Smooth muscle cell (in vitro differentiated cells): Measurements from ENCODE around the gene ACTN4. TPM values are rescaled to one million over a fixed set of nuclear protein-coding genes. Genes with fewer than 3 reads are reported as not detected.

Experiments used
- DNase-seq: peaks from one replicate; lab custom pipeline; 2025; ENCODE audit not compliant: unreplicated experiment; lab: John Stamatoyannopoulos, UW
- H2AFZ ChIP-seq: fragments of 200-600 bp; sonication (generic); 2 replicates; pipeline ENCODE4 v1.6.0; 2016; ENCODE audit warnings: antibody characterized with exemption, low read depth, mild to moderate bottlenecking
- H3F3A ChIP-seq: fragments of 200-600 bp; sonication (generic); 2 replicates; pipeline ENCODE4 v1.6.0; 2017; ENCODE audit warnings: antibody characterized with exemption, low read depth
- H3K27ac ChIP-seq: fragments of 200-600 bp; sonication (generic); 2 replicates; pipeline ENCODE4 v1.5.1; 2016; ENCODE audit warnings: low read depth, mild to moderate bottlenecking
- H3K27me3 ChIP-seq: fragments of 200-600 bp; sonication (generic); 2 replicates; pipeline ENCODE4 v1.6.1; 2016; ENCODE audit warnings: low read depth, mild to moderate bottlenecking
- H3K36me3 ChIP-seq: fragments of 200-600 bp; sonication (generic); 2 replicates; pipeline ENCODE4 v1.5.1; 2016; ENCODE audit warnings: low read depth
- H3K4me1 ChIP-seq: fragments of 200-600 bp; sonication (generic); 2 replicates; pipeline ENCODE4 v1.5.1; 2016; ENCODE audit warnings: low read depth
- H3K4me2 ChIP-seq: fragments of 200-600 bp; sonication (generic); 2 replicates; pipeline ENCODE4 v1.6.0; 2016; ENCODE audit warnings: mild to moderate bottlenecking
- H3K4me3 ChIP-seq: fragments of 200-600 bp; sonication (generic); 2 replicates; pipeline ENCODE4 v1.5.1; 2016; ENCODE audit warnings: mild to moderate bottlenecking
- H3K79me2 ChIP-seq: fragments of 200-600 bp; sonication (generic); 2 replicates; pipeline ENCODE4 v1.6.0; 2016; ENCODE audit warnings: low read depth, mild to moderate bottlenecking
- H3K9ac ChIP-seq: fragments of 200-600 bp; sonication (generic); 2 replicates; pipeline ENCODE4 v1.6.0; 2016; ENCODE audit warnings: low read depth
- H3K9me3 ChIP-seq: fragments of 200-600 bp; sonication (generic); replicated peaks from 2 replicates; pipeline ENCODE4 v1.5.1; 2016; ENCODE audit warnings: low read depth
- H4K20me1 ChIP-seq: fragments of 200-600 bp; sonication (generic); 2 replicates; pipeline ENCODE4 v1.6.0; 2016; ENCODE audit warnings: low read depth
- WGBS: methylation state at CpG from one replicate; pipeline ENCODE4 v1.1.7; 2016; ENCODE audit warnings: low lambda C conversion rate; 5-methylcytosine and 5-hydroxymethylcytosine counted together
- polyA plus RNA-seq: library from polyadenylated mRNA; unstranded; fragments of >200 nt; fragmentation: Nextera tagmentation; extraction: Ambion mirVana; gene quantifications from 2 replicates; pipeline ENCODE4 v1.2.1, GENCODE V29; 2016
- total RNA-seq: library from RNA; depleted of rRNA; stranded (reverse); fragments of >200 nt; gene quantifications from 2 replicates; pipeline ENCODE4 v1.2.3, GENCODE V29; 2014
- TF ChIP-seq, protein P1 (sequence below): fragments of 200-600 bp; sonication (generic); IDR thresholded peaks from 2 replicates; pipeline ENCODE4 v1.5.1; 2017; ENCODE audit warnings: borderline replicate concordance, mild to moderate bottlenecking, antibody characterized with exemption; ENCODE audit not compliant: insufficient read depth, poor library complexity, severe bottlenecking

ACTN4 gene
- total and polyA plus RNA-seq, 2 experiments from 2014 or later: 53.8 to 311 TPM

DNA sequence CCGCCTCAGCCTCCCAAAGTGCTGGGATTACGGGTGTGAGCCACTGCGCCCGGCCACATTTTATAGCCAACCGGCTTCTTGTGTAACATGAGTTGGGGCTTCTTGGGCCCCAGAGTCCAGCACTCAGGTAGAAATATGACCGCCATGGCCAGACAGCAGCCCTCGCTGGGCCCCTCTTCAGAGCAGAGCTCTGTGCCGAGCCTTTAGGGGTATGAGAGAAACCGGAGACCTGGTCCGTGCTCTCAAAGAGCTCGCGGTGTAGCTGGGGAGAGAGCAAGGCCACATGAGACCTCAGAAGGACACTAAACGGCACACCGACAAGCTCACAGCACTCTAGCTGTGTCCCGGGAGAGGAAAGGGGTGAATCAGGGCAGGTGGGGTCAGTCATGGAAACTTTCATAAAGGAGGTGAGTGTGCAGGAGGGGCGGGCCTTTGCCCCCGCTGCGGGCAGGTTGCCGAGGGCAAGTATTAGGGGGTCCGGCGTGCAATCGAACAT lies 15.8 kb downstream of the ACTN4 start:
- H4K20me1 ChIP-seq: peaks cover 43% of the 10 kb centered on the region
- H3K27me3 ChIP-seq: no peaks in the 10 kb centered on the region
- TF ChIP-seq, protein P1, sequence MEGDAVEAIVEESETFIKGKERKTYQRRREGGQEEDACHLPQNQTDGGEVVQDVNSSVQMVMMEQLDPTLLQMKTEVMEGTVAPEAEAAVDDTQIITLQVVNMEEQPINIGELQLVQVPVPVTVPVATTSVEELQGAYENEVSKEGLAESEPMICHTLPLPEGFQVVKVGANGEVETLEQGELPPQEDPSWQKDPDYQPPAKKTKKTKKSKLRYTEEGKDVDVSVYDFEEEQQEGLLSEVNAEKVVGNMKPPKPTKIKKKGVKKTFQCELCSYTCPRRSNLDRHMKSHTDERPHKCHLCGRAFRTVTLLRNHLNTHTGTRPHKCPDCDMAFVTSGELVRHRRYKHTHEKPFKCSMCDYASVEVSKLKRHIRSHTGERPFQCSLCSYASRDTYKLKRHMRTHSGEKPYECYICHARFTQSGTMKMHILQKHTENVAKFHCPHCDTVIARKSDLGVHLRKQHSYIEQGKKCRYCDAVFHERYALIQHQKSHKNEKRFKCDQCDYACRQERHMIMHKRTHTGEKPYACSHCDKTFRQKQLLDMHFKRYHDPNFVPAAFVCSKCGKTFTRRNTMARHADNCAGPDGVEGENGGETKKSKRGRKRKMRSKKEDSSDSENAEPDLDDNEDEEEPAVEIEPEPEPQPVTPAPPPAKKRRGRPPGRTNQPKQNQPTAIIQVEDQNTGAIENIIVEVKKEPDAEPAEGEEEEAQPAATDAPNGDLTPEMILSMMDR: no peak
- no peak overlapping the region for H3K9ac ChIP-seq
- H3K36me3 ChIP-seq: no peaks in the 10 kb centered on the region
- H3K4me2 ChIP-seq: no peak overlapping the region
- no peak overlapping the region for H3K4me3 ChIP-seq
- H3K9me3 ChIP-seq: no peaks in the 10 kb centered on the region
- peak overlapping the region; percentile 100 for H3K27ac ChIP-seq
- peaks cover 48% of the 10 kb centered on the region for H3F3A ChIP-seq
- H3K79me2 ChIP-seq: peaks cover 81% of the 10 kb centered on the region
- no peak for DNase-seq
- H3K4me1 ChIP-seq: peaks cover 68% of the 10 kb centered on the region
- WGBS: 81% methylated on average over 22 of the region's 22 CpGs
- H2AFZ ChIP-seq: no peak overlapping the region

GRCh38 chr19:38663957-38664502 lies 16.6 kb downstream of the ACTN4 start:
- H3K36me3 ChIP-seq: no peaks in the 10 kb centered on the region
- peaks cover 45% of the 10 kb centered on the region for H4K20me1 ChIP-seq
- H3K27ac ChIP-seq: peak overlapping the region; percentile 100
- H3K9me3 ChIP-seq: no peaks in the 10 kb centered on the region
- TF ChIP-seq, protein P1: no peak
- H3F3A ChIP-seq: peaks cover 54% of the 10 kb centered on the region
- 77% methylated on average over 19 of the region's 19 CpGs for WGBS
- peak overlapping the region; percentile 20 for H3K9ac ChIP-seq
- peak overlapping the region; percentile 73 for H3K4me2 ChIP-seq
- no peak overlapping the region for H2AFZ ChIP-seq
- no peaks in the 10 kb centered on the region for H3K27me3 ChIP-seq
- H3K79me2 ChIP-seq: peaks cover 89% of the 10 kb centered on the region
- H3K4me3 ChIP-seq: no peak overlapping the region
- DNase-seq: no peak
- peaks cover 70% of the 10 kb centered on the region for H3K4me1 ChIP-seq

GRCh38 chr19:38664503-38665211 lies 17.2 kb downstream of the ACTN4 start:
- DNase-seq: no peak
- no peaks in the 10 kb centered on the region for H3K9me3 ChIP-seq

More at GRCh38 chr19:38664503-38665211, 17.2 kb downstream of the ACTN4 start:
- Histone ChIP-seq H3K27me3 (no peaks in the 10 kb centered on the region), H3K27ac (peak overlapping the region; percentile 100), H3F3A (peaks cover 52% of the 10 kb centered on the region), H3K4me2 (peak overlapping the region; percentile 73), H3K79me2 (peaks cover 89% of the 10 kb centered on the region), H3K4me1 (peaks cover 70% of the 10 kb centered on the region), H2AFZ (no peak overlapping the region), H3K36me3 (no peaks in the 10 kb centered on the region), H3K9ac (no peak overlapping the region), H4K20me1 (peaks cover 51% of the 10 kb centered on the region), H3K4me3 (no peak overlapping the region)
- TF ChIP-seq, protein P1: no peak
- 43% methylated on average over 7 of the region's 7 CpGs for WGBS
